Mucosa of descending colon (tissue), 3 donors: ENCODE data around the gene TBC1D8. TPM values are rescaled to one million over a fixed set of nuclear protein-coding genes. Genes with fewer than 3 reads are reported as not detected.

ENCODE experiments used
- ATAC-seq: fragments of 200-7000 bp; cut with Tn5 transposase; one replicate; pipeline ENCODE4 v1.9.1; 2020; ENCODE audit warnings: mild to moderate bottlenecking, moderate library complexity
- DNase-seq, 3 donors: peaks; one replicate each; pipeline ENCODE4 v3.0.0-alpha.2; 2020
- H3K36me3 ChIP-seq: fragments of 200-600 bp; one replicate; pipeline ENCODE4 v1.8.0; 2021; ENCODE audit warnings: low read depth, mild to moderate bottlenecking
- H3K4me1 ChIP-seq: fragments of 200-600 bp; one replicate; pipeline ENCODE4 v1.8.0; 2021; ENCODE audit warnings: low read depth, mild to moderate bottlenecking
- H3K4me3 ChIP-seq: fragments of 200-600 bp; one replicate; pipeline ENCODE4 v1.8.0; 2021; ENCODE audit warnings: mild to moderate bottlenecking
- H3K9me3 ChIP-seq: fragments of 200-600 bp; one replicate; pipeline ENCODE4 v1.8.0; 2021; ENCODE audit warnings: mild to moderate bottlenecking
- CTCF ChIP-seq: fragments of 200-600 bp; IDR thresholded peaks from one replicate; pipeline ENCODE4 v1.8.0; 2022; ENCODE audit warnings: antibody characterized with exemption, mild to moderate bottlenecking
- intact Hi-C, 2 donors: fragments of 100-400 bp; cut with DNase I in 1 of 2; cut with micrococcal nuclease in 1 of 2; formaldehyde crosslinking; loops; one replicate each; pipeline versions ENCODE4 v1.11.0 to v1.11.1; 2022; cut with DNase I, micrococcal nuclease
- total RNA-seq, 3 donors: library from RNA; stranded (reverse); fragmentation: NEBNext Ultra II Directional in 2 of 3; extraction: Animal tissue kit (Norgen Biotek cat#: 25700) in 2 of 3; gene quantifications; one replicate each; pipeline versions ENCODE4 v1.2.1 to v1.2.4, GENCODE V29; 2021 to 2023
- donor health status: DM: no; HTN: no; CAD: no; lungs with moderate emphysema.
- donor health status: DM: no; HTN: no; CAD: no.
- donor health status: DM: no; HTN: yes; CAD: no.

Gene TBC1D8
- total RNA-seq, 3 donors from 2014 or later: 14.4 to 28.8 (median 17.7) TPM

GRCh38 chr2:100981011-100981410 is 170.2 kb downstream of the TBC1D8 start:
- no peak for DNase-seq
- intact Hi-C loops: loop anchor here (5.0 kb wide), 2 partner anchors 369 to 374 kb away; no protein-coding TSS in a partner anchor

GRCh38 chr2:100980046-100980445 is 171.1 kb downstream of the TBC1D8 start:
- Histone ChIP-seq H3K4me1 (no peaks in the 10 kb centered on the region), H3K9me3 (no peaks in the 10 kb centered on the region), H3K36me3 (no peaks in the 10 kb centered on the region), H3K4me3 (no peak overlapping the region)
- intact Hi-C loops: loop anchor here (5.0 kb wide), 2 partner anchors 368 to 373 kb away; no protein-coding TSS in a partner anchor
- ATAC-seq (no peak), DNase-seq (no peak)
- TF ChIP-seq CTCF: no peak

More at GRCh38 chr2:100981011-100981410, 170.2 kb downstream of the TBC1D8 start:
- H3K4me1 ChIP-seq: no peaks in the 10 kb centered on the region
- H3K9me3 ChIP-seq: no peaks in the 10 kb centered on the region
- no peaks in the 10 kb centered on the region for H3K36me3 ChIP-seq
- H3K4me3 ChIP-seq: no peak overlapping the region
- ATAC-seq: no peak
- no peak for TF ChIP-seq CTCF

- no peaks in the 10 kb centered on the region for H3K36me3 ChIP-seq
- ATAC-seq (no peak), DNase-seq (no peak)
- H3K9me3 ChIP-seq: no peaks in the 10 kb centered on the region
- TF ChIP-seq CTCF: no peak
- no peaks in the 10 kb centered on the region for H3K4me1 ChIP-seq
- H3K4me3 ChIP-seq: no peak overlapping the region
- intact Hi-C loops: no loop called here
These were observed 172.5 kb downstream of the TBC1D8 start for GRCh38 chr2:100978582-100979191.

GRCh38 chr2:100977511-100977910 is 173.7 kb downstream of the TBC1D8 start:
- TF ChIP-seq CTCF: no peak
- no peak for DNase-seq
- intact Hi-C loops: no loop called here

GRCh38 chr2:100976645-100977391 is 174.4 kb downstream of the TBC1D8 start:
- Histone ChIP-seq H3K4me3 (no peak overlapping the region), H3K4me1 (no peaks in the 10 kb centered on the region), H3K36me3 (no peaks in the 10 kb centered on the region), H3K9me3 (no peaks in the 10 kb centered on the region)
- intact Hi-C loops: no loop called here
- DNase-seq: no peak
- no peak for ATAC-seq
- TF ChIP-seq CTCF: no peak

More at GRCh38 chr2:100977511-100977910, 173.7 kb downstream of the TBC1D8 start:
- no peaks in the 10 kb centered on the region for H3K36me3 ChIP-seq
- no peak overlapping the region for H3K4me3 ChIP-seq
- no peaks in the 10 kb centered on the region for H3K9me3 ChIP-seq
- H3K4me1 ChIP-seq: no peaks in the 10 kb centered on the region
- ATAC-seq: no peak
